Kidney glomerular epithelial cell (primary cell): ENCODE data around the gene SORCS2.
A peak's percentile ranks its signal among the peaks of the same experiment; 100 is the strongest.

Experiments
- DNase-seq: peaks from one replicate; lab custom pipeline; 2025; lab: John Stamatoyannopoulos, UW

SORCS2 gene

GRCh38 chr4:7338876-7339623 lies 146.7 kb downstream of the SORCS2 start:
- DNase-seq: no peak

GRCh38 chr4:7339751-7340552 lies 147.6 kb downstream of the SORCS2 start:
- DNase-seq: no peak

- DNase-seq: no peak
Observed at GRCh38 chr4:7340553-7341433, 148.5 kb downstream of the SORCS2 start.

GRCh38 chr4:7341491-7342222 lies 149.3 kb downstream of the SORCS2 start:
- DNase-seq: peak; percentile 6

GRCh38 chr4:7342223-7343080 lies 150.1 kb downstream of the SORCS2 start:
- DNase-seq: no peak

- DNase-seq: no peak
Observed at GRCh38 chr4:7343081-7343655, 150.8 kb downstream of the SORCS2 start.

GRCh38 chr4:7343950-7344349 lies 151.6 kb downstream of the SORCS2 start:
- DNase-seq: no peak

GRCh38 chr4:7344636-7345155 lies 152.4 kb downstream of the SORCS2 start:
- DNase-seq: no peak

GRCh38 chr4:7347981-7348380 lies 155.6 kb downstream of the SORCS2 start:
- peak; percentile 76 for DNase-seq

- no peak for DNase-seq
Observed at GRCh38 chr4:7348946-7349900, 156.9 kb downstream of the SORCS2 start.

- no peak for DNase-seq
Observed at GRCh38 chr4:7350396-7350795, 158.1 kb downstream of the SORCS2 start.

- no peak for DNase-seq
Observed at GRCh38 chr4:7351014-7351413, 158.7 kb downstream of the SORCS2 start.

- DNase-seq: no peak
Observed at GRCh38 chr4:7352486-7352885, 160.1 kb downstream of the SORCS2 start.

GRCh38 chr4:7353046-7353790 lies 160.9 kb downstream of the SORCS2 start:
- DNase-seq: no peak

GRCh38 chr4:7353846-7354610 lies 161.7 kb downstream of the SORCS2 start:
- no peak for DNase-seq

GRCh38 chr4:7354927-7355326 lies 162.6 kb downstream of the SORCS2 start:
- no peak for DNase-seq

- no peak for DNase-seq
Observed at GRCh38 chr4:7355795-7356194, 163.5 kb downstream of the SORCS2 start.
